B cell (primary cell): ENCODE measurements around the gene IQSEC3. TPM values are rescaled to one million over a fixed set of nuclear protein-coding genes. Genes with fewer than 3 reads are reported as not detected.
A peak's percentile ranks its signal among the peaks of the same experiment; 100 is the strongest.

ENCODE experiments used
- ATAC-seq: fragments of 200-7000 bp; cut with Tn5 transposase; one replicate; pipeline ENCODE4 v1.10.0; 2021; ENCODE audit warnings: low read depth, mild to moderate bottlenecking, moderate number of reproducible peaks, moderate library complexity
- CTCF ChIA-PET: fragments of 350-600 bp; sonication (Branson Sonifier 250); formaldehyde crosslinking; loops from one replicate; lab custom pipeline; 2021; ENCODE audit warnings: antibody characterized with exemption, inconsistent platforms; lab: Charles Lee
- POLR2A ChIA-PET: fragments of 350-600 bp; sonication (Branson Sonifier 250); formaldehyde crosslinking; loops from one replicate; lab custom pipeline; 2021; ENCODE audit warnings: antibody characterized with exemption; lab: Charles Lee
- DNase-seq: peaks from one replicate; pipeline ENCODE4 v3.0.0; 2013
- H2AFZ ChIP-seq: 2 replicates; pipeline ENCODE4 v1.6.1; 2012; ENCODE audit warnings: mild to moderate bottlenecking, low read depth, low read length; ENCODE audit not compliant: insufficient read depth, poor library complexity, severe bottlenecking
- H3K27ac ChIP-seq, 2 donors: 1 replicate in 1 of 2; 2 replicates in 1 of 2; pipeline ENCODE4 v1.5.1; 2012 to 2013; ENCODE audit warnings: low read length in 2 of 2, mild to moderate bottlenecking in 2 of 2, moderate library complexity in 1 of 2
- H3K27me3 ChIP-seq, 4 experiments: fragments of 200-600 bp in 1 of 4; sonication (generic) in 1 of 4; replicated peaks in 1 of 4; 1 replicate in 2 of 4; 2 replicates in 2 of 4; pipeline versions ENCODE4 v1.6.1 to v1.7.0; 2013 to 2016; ENCODE audit warnings: low read length in 3 of 4, mild to moderate bottlenecking in 2 of 4, mixed read lengths in 1 of 4, moderate library complexity in 1 of 4; ENCODE audit not compliant: insufficient read depth in 4 of 4, control insufficient read depth in 3 of 4; ENCODE audit errors: control extremely low read depth in 1 of 4
- H3K36me3 ChIP-seq, 2 experiments: replicated peaks in 1 of 2; 1 replicate in 1 of 2; 2 replicates in 1 of 2; pipeline versions ENCODE4 v1.6.1 to v1.7.1; 2013; ENCODE audit warnings: low read length in 1 of 2; ENCODE audit not compliant: insufficient read depth in 2 of 2, control insufficient read depth in 1 of 2; ENCODE audit errors: control extremely low read depth in 1 of 2, extremely low read depth in 1 of 2
- H3K4me1 ChIP-seq, 2 donors: fragments of 200-600 bp in 1 of 2; sonication (generic) in 1 of 2; 1 replicate in 1 of 2; 2 replicates in 1 of 2; pipeline versions ENCODE4 v1.5.1 to v1.6.1; 2013 to 2017; ENCODE audit warnings: low read length in 2 of 2; ENCODE audit not compliant: control insufficient read depth in 2 of 2, insufficient read depth in 2 of 2
- H3K4me2 ChIP-seq: replicated peaks from 2 replicates; pipeline ENCODE3; 2012; ENCODE audit warnings: mild to moderate bottlenecking, low read depth, low read length; ENCODE audit not compliant: poor library complexity, severe bottlenecking
- H3K4me3 ChIP-seq, 5 experiments: fragments of 200-600 bp in 1 of 5; sonication (generic) in 1 of 5; 1 replicate in 3 of 5; 2 replicates in 2 of 5; pipeline versions ENCODE4 v1.5.1 to v1.7.0; 2011 to 2016; ENCODE audit warnings: low read length in 4 of 5, mild to moderate bottlenecking in 4 of 5, low read depth in 2 of 5, control low read depth in 1 of 5, moderate library complexity in 1 of 5; ENCODE audit not compliant: insufficient read depth in 1 of 5; ENCODE audit errors: control extremely low read depth in 1 of 5, extremely low read depth in 1 of 5
- H3K79me2 ChIP-seq: fragments of 200-600 bp; sonication (generic); one replicate; pipeline ENCODE4 v1.6.0; 2016; ENCODE audit warnings: low read length; ENCODE audit not compliant: control insufficient read depth, insufficient read depth
- H3K9ac ChIP-seq: fragments of 200-600 bp; sonication (generic); 2 replicates; pipeline ENCODE4 v1.6.1; 2017; ENCODE audit warnings: mild to moderate bottlenecking, low read length, moderate library complexity
- H3K9me3 ChIP-seq, 3 donors: one replicate each; pipeline versions ENCODE4 v1.6.1 to v1.7.1; 2013; ENCODE audit warnings: low read length in 2 of 3; ENCODE audit not compliant: control insufficient read depth in 2 of 3, insufficient read depth in 1 of 3; ENCODE audit errors: control extremely low read depth in 1 of 3
- H4K20me1 ChIP-seq: 2 replicates; pipeline ENCODE4 v1.6.0; 2012; ENCODE audit warnings: mild to moderate bottlenecking, low read length; ENCODE audit not compliant: insufficient read depth, control insufficient read depth, poor library complexity, severe bottlenecking
- H3K27ac Mint-ChIP-seq: one replicate; pipeline ENCODE4 v1.8.0; 2021; ENCODE audit warnings: mixed read lengths
- H3K27me3 Mint-ChIP-seq: one replicate; pipeline ENCODE4 v1.8.0; 2021; ENCODE audit warnings: mixed read lengths
- H3K4me1 Mint-ChIP-seq: one replicate; pipeline ENCODE4 v1.8.0; 2021; ENCODE audit warnings: mixed read lengths
- H3K4me3 Mint-ChIP-seq: one replicate; pipeline ENCODE4 v1.8.0; 2021; ENCODE audit warnings: mixed read lengths
- H3K9me3 Mint-ChIP-seq: one replicate; pipeline ENCODE4 v1.8.0; 2022; ENCODE audit warnings: mixed read lengths; ENCODE audit not compliant: insufficient read depth
- CTCF ChIP-seq: fragments of 200-600 bp; IDR thresholded peaks from one replicate; pipeline ENCODE4 v1.8.0; 2022; ENCODE audit warnings: antibody characterized with exemption, mild to moderate bottlenecking
- EZH2 ChIP-seq: IDR thresholded peaks from 2 replicates; pipeline ENCODE4 v1.6.1; 2012; ENCODE audit warnings: borderline replicate concordance, low read depth, mild to moderate bottlenecking, moderate library complexity, low read length; ENCODE audit not compliant: insufficient read depth, poor library complexity, severe bottlenecking
- WGBS: methylation state at CpG from one replicate; pipeline ENCODE4 v1.1.5; 2013; ENCODE audit warnings: missing lambda C conversion rate; ENCODE audit not compliant: insufficient coverage; 5-methylcytosine and 5-hydroxymethylcytosine counted together
- intact Hi-C: fragments of 100-400 bp; cut with micrococcal nuclease; formaldehyde crosslinking; loops from one replicate; pipeline ENCODE4 v1.10.0; 2022
- polyA plus RNA-seq: library from polyadenylated mRNA; depleted of rRNA; stranded (reverse); fragments of >200 nt; gene quantifications from 2 replicates; pipeline ENCODE4 v1.2.3, GENCODE V29; 2012
- total RNA-seq, 2 donors: library from RNA; stranded (reverse); fragments of 120-200 nt in 1 of 2; gene quantifications; 1 replicate in 1 of 2; 2 replicates in 1 of 2; pipeline versions ENCODE4 v1.2.3 to v1.2.4, GENCODE V29; 2013 to 2022

Gene IQSEC3
- total and polyA plus RNA-seq, 2 donors (not counting 1 experiment from before 2014, with no cell fraction given) = 0.01 to 1.8 TPM

GRCh38 chr12:106118-106591 is 39.6 kb downstream of the IQSEC3 start:
- Mint-ChIP-seq H3K9me3 (no peaks in the 10 kb centered on the region), H3K27ac (peak overlapping the region; percentile 32)
- WGBS = 44% methylated on average over 3 of the region's 5 CpGs

GRCh38 chr12:108594-108993 is 42.0 kb downstream of the IQSEC3 start:
- POLR2A ChIA-PET = no interaction called here
- Histone ChIP-seq H3K79me2 (no peaks in the 10 kb centered on the region), H3K4me3 (no peak overlapping the region), H4K20me1 (no peaks in the 10 kb centered on the region), H3K27ac (no peak overlapping the region), H3K36me3 (no peaks in the 10 kb centered on the region), H3K4me1 (peaks cover 8 to 12% of the 10 kb centered on the region in 2 donors), H3K4me2 (no peak overlapping the region), H3K9ac (no peak overlapping the region), H2AFZ (no peak overlapping the region), H3K27me3 (peaks cover 0 to 2% (median 0%) of the 10 kb centered on the region in 4 experiments), H3K9me3 (peaks cover 0 to 10% (median 0%) of the 10 kb centered on the region in 3 donors)
- 75% methylated on average over 9 of the region's 9 CpGs for WGBS
- no peak for DNase-seq
- Mint-ChIP-seq H3K27me3 (peaks cover 19% of the 10 kb centered on the region), H3K9me3 (no peaks in the 10 kb centered on the region), H3K4me1 (peaks cover 19% of the 10 kb centered on the region), H3K4me3 (no peak overlapping the region), H3K27ac (no peak overlapping the region)
- intact Hi-C loops = no loop called here
- TF ChIP-seq CTCF (no peak), EZH2 (no peak)
- no peak for ATAC-seq
- CTCF ChIA-PET = no interaction called here

More at GRCh38 chr12:106118-106591, 39.6 kb downstream of the IQSEC3 start:
- no peak overlapping the region for H3K4me3 Mint-ChIP-seq
- no peak overlapping the region for H3K4me2 ChIP-seq
- TF ChIP-seq EZH2 (no peak), CTCF (no peak)
- no peak overlapping the region for H2AFZ ChIP-seq
- H3K36me3 ChIP-seq = no peaks in the 10 kb centered on the region
- no peak overlapping the region for H3K27ac ChIP-seq
- no peak overlapping the region for H3K9ac ChIP-seq
- H4K20me1 ChIP-seq = no peaks in the 10 kb centered on the region
- H3K9me3 ChIP-seq = peaks cover 0 to 22% (median 0%) of the 10 kb centered on the region in 3 donors
- ATAC-seq = peak; percentile 45
- H3K4me1 Mint-ChIP-seq = peaks cover 19% of the 10 kb centered on the region
- intact Hi-C loops = no loop called here
- H3K27me3 ChIP-seq = peaks cover 0 to 8% (median 0%) of the 10 kb centered on the region in 4 experiments
- peak; percentile 58 for DNase-seq
- H3K4me1 ChIP-seq = peaks cover 8 to 12% of the 10 kb centered on the region in 2 donors
- peaks cover 7% of the 10 kb centered on the region for H3K27me3 Mint-ChIP-seq
- no peaks in the 10 kb centered on the region for H3K79me2 ChIP-seq
- POLR2A ChIA-PET = no interaction called here
- CTCF ChIA-PET = no interaction called here
- H3K4me3 ChIP-seq = no peak overlapping the region
